Ectodermal cell (in vitro differentiated cells): ENCODE results near the gene SLC38A6.
"Not testable (repeated sequence)": the region's sequence is repeated elsewhere in the genome, so short reads cannot be mapped to it uniquely, and the experiment has no call there.

Source experiments
- H3K27ac ChIP-seq: 2 replicates; pipeline ENCODE4 v1.7.0; 2013; ENCODE audit warnings: mild to moderate bottlenecking, low read depth, low read length; ENCODE audit not compliant: insufficient read depth, poor library complexity, severe bottlenecking
- H3K27me3 ChIP-seq: 2 replicates; pipeline ENCODE4 v1.7.0; 2013; ENCODE audit warnings: mild to moderate bottlenecking, low read length; ENCODE audit not compliant: insufficient read depth, control insufficient read depth, poor library complexity, severe bottlenecking
- H3K36me3 ChIP-seq: one replicate; pipeline ENCODE4 v1.7.0; 2013; ENCODE audit warnings: low read length; ENCODE audit not compliant: control insufficient read depth, insufficient read depth
- H3K4me1 ChIP-seq: one replicate; pipeline ENCODE4 v1.7.0; 2013; ENCODE audit warnings: low read length; ENCODE audit not compliant: control insufficient read depth, insufficient read depth
- H3K4me3 ChIP-seq: 2 replicates; pipeline ENCODE4 v1.7.0; 2013; ENCODE audit warnings: low read depth, low read length, control low read depth; ENCODE audit not compliant: insufficient read depth
- H3K9me3 ChIP-seq: 2 replicates; pipeline ENCODE4 v1.7.0; 2013; ENCODE audit warnings: mild to moderate bottlenecking, low read length, moderate library complexity; ENCODE audit not compliant: control insufficient read depth
- WGBS, 2 experiments: methylation state at CpG; one replicate each; pipeline ENCODE4 v1.1.7; 2013; ENCODE audit warnings: missing lambda C conversion rate in 2 of 2; 5-methylcytosine and 5-hydroxymethylcytosine counted together

SLC38A6 gene

GRCh38 chr14:61074852-61075251 lies 93.8 kb downstream of the SLC38A6 start:
- no peak overlapping the region for H3K27ac ChIP-seq
- no peaks in the 10 kb centered on the region for H3K9me3 ChIP-seq
- no peaks in the 10 kb centered on the region for H3K4me1 ChIP-seq
- no peaks in the 10 kb centered on the region for H3K27me3 ChIP-seq
- WGBS, 2 experiments = 90 to 92% methylated on average over 3 of the region's 3 CpGs
- no peaks in the 10 kb centered on the region for H3K36me3 ChIP-seq
- no peak overlapping the region for H3K4me3 ChIP-seq

DNA sequence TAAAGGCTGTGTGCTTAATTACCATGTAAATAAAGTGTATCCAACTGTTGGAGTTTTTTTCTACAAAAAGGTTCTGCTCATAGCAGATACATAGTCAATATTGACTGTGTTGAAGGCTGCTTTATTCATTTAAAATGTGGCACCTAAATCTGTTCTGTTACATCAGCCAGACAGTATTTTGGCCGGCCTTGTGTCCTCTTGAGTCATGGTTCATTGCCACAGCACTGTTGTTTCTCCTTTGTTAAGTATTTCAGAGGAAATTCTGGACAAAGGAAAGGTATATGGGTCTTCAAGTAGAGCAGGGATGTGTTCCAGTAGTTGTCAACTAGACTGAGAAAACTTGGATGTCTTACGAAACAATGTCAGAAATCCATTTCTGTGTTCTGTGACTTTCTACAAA lies 95.5 kb downstream of the SLC38A6 start:
- no peak overlapping the region for H3K4me3 ChIP-seq
- 91 to 96% methylated on average over 2 of the region's 2 CpGs for WGBS, 2 experiments
- no peaks in the 10 kb centered on the region for H3K9me3 ChIP-seq
- H3K27me3 ChIP-seq = no peaks in the 10 kb centered on the region
- no peaks in the 10 kb centered on the region for H3K36me3 ChIP-seq
- no peak overlapping the region for H3K27ac ChIP-seq
- no peaks in the 10 kb centered on the region for H3K4me1 ChIP-seq

- Histone ChIP-seq H3K4me3 (no peak overlapping the region), H3K36me3 (no peaks in the 10 kb centered on the region), H3K27ac (no peak overlapping the region), H3K9me3 (no peaks in the 10 kb centered on the region), H3K27me3 (no peaks in the 10 kb centered on the region), H3K4me1 (no peaks in the 10 kb centered on the region)
Measured at GRCh38 chr14:61077437-61077836, 96.4 kb downstream of the SLC38A6 start.

DNA sequence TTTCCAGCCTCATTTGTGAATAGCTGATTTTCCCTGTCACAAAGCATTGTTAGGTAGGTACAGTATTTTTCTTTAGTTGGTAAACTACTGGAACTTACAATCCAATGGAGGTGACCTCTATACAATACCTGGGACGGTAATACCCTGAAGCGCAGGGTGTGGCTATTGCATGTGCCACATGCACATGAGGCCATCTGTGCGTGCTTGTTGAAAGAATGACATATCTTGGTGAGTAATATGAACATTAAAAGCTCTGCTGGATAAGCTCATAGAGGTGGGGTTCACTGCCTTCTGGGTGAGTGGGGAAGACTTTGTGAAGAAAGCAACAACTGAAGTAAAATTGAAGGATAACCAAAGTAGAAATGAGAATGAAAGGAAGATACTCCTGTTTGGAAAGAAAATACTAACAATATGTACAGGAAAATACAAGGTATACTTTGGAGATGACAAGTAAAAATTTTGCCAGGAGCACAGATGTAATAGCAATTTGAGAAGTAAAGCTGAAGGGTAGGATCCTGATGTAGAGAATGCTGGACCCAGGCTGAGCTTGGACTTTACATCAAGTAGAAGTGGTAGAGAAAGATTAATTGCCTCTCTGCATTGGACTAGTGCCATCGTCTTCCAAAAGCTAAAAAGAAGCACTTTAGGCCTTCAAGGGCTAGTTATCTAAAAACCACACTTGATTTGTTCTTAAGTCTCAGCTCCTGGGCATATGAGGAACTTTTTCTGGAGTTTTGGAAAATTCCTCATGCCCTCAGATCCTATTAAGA lies 97.1 kb downstream of the SLC38A6 start:
- WGBS, 2 experiments = 95 to 96% methylated on average over 4 of the region's 4 CpGs
- Histone ChIP-seq H3K27me3 (no peaks in the 10 kb centered on the region), H3K27ac (no peak overlapping the region), H3K9me3 (no peaks in the 10 kb centered on the region), H3K4me1 (no peaks in the 10 kb centered on the region), H3K4me3 (no peak overlapping the region), H3K36me3 (no peaks in the 10 kb centered on the region)

- Histone ChIP-seq H3K4me1 (no peaks in the 10 kb centered on the region), H3K27me3 (no peaks in the 10 kb centered on the region), H3K9me3 (no peaks in the 10 kb centered on the region), H3K36me3 (no peaks in the 10 kb centered on the region), H3K27ac (no peak overlapping the region), H3K4me3 (no peak overlapping the region)
- 81 to 83% methylated on average over 11 of the region's 11 CpGs for WGBS, 2 experiments
Measured at GRCh38 chr14:61080591-61081010, 99.6 kb downstream of the SLC38A6 start.

- Histone ChIP-seq H3K36me3 (no peaks in the 10 kb centered on the region), H3K9me3 (no peaks in the 10 kb centered on the region), H3K27me3 (no peaks in the 10 kb centered on the region), H3K27ac (no peak overlapping the region), H3K4me1 (peaks cover 10% of the 10 kb centered on the region), H3K4me3 (no peak overlapping the region)
- 100% methylated on average over 1 of the region's 1 CpG; no CpG with 5 or more reads in 1 of the 2 experiments for WGBS, 2 experiments
Measured at GRCh38 chr14:61088081-61088480, 107.0 kb downstream of the SLC38A6 start.

GRCh38 chr14:61089126-61089750 lies 108.2 kb downstream of the SLC38A6 start:
- H3K4me3 ChIP-seq = no peak overlapping the region
- no peaks in the 10 kb centered on the region for H3K9me3 ChIP-seq
- peaks cover 10% of the 10 kb centered on the region for H3K4me1 ChIP-seq
- H3K36me3 ChIP-seq = no peaks in the 10 kb centered on the region
- H3K27me3 ChIP-seq = no peaks in the 10 kb centered on the region
- H3K27ac ChIP-seq = no peak overlapping the region
- WGBS, 2 experiments = 66 to 80% methylated on average over 2 of the region's 2 CpGs

GRCh38 chr14:61090432-61091216 lies 109.6 kb downstream of the SLC38A6 start:
- Histone ChIP-seq H3K36me3 (no peaks in the 10 kb centered on the region), H3K4me3 (no peak overlapping the region), H3K27ac (no peak overlapping the region), H3K4me1 (peaks cover 10% of the 10 kb centered on the region), H3K27me3 (no peaks in the 10 kb centered on the region), H3K9me3 (no peaks in the 10 kb centered on the region)
- 55 to 60% methylated on average over 5 to 7 of the region's 7 CpGs for WGBS, 2 experiments

GRCh38 chr14:61091657-61092273 lies 110.7 kb downstream of the SLC38A6 start:
- H3K27me3 ChIP-seq = no peaks in the 10 kb centered on the region
- H3K36me3 ChIP-seq = no peaks in the 10 kb centered on the region
- 92 to 96% methylated on average over 2 of the region's 2 CpGs for WGBS, 2 experiments
- H3K9me3 ChIP-seq = no peaks in the 10 kb centered on the region
- H3K27ac ChIP-seq = no peak overlapping the region
- no peak overlapping the region for H3K4me3 ChIP-seq
- H3K4me1 ChIP-seq = peaks cover 10% of the 10 kb centered on the region

- H3K9me3 ChIP-seq, H3K27me3 ChIP-seq, H3K27ac ChIP-seq, H3K36me3 ChIP-seq, H3K4me3 ChIP-seq: not testable (repeated sequence)
- WGBS, 2 experiments = 83 to 84% methylated on average over 15 of the region's 15 CpGs
- peaks cover 17% of the 10 kb centered on the region for H3K4me1 ChIP-seq
Measured at GRCh38 chr14:61098096-61098495, 117.1 kb downstream of the SLC38A6 start.
